Stimulated activated naive CD4-positive, alpha-beta T cell treated with Interleukin-2 at 50 U/mL for 16 hours (primary cell): Measurements from ENCODE around the gene CCDC12.

Experiments
- DNase-seq: peaks from one replicate; lab custom pipeline; 2025; lab: John Stamatoyannopoulos, UW

CCDC12 gene

GRCh38 chr3:46904303-46905212 lies 72.0 kb downstream of the CCDC12 start:
- DNase-seq: no peak

GRCh38 chr3:46903341-46904302 lies 72.9 kb downstream of the CCDC12 start:
- no peak for DNase-seq

- DNase-seq: no peak
Measured at GRCh38 chr3:46902188-46902631, 74.3 kb downstream of the CCDC12 start.

- DNase-seq: no peak
Measured at GRCh38 chr3:46901591-46902187, 74.9 kb downstream of the CCDC12 start.

GRCh38 chr3:46901061-46901460 lies 75.5 kb downstream of the CCDC12 start:
- DNase-seq: no peak

GRCh38 chr3:46900356-46900755 lies 76.2 kb downstream of the CCDC12 start:
- DNase-seq: no peak

GRCh38 chr3:46900007-46900292 lies 76.6 kb downstream of the CCDC12 start:
- DNase-seq: no peak

- DNase-seq: no peak
Measured at GRCh38 chr3:46899151-46900006, 77.2 kb downstream of the CCDC12 start.

GRCh38 chr3:46898321-46899150 lies 78.0 kb downstream of the CCDC12 start:
- DNase-seq: no peak

GRCh38 chr3:46897829-46898320 lies 78.7 kb downstream of the CCDC12 start:
- no peak for DNase-seq

- DNase-seq: no peak
Measured at GRCh38 chr3:46897031-46897430, 79.5 kb downstream of the CCDC12 start.

GRCh38 chr3:46896386-46896785 lies 80.2 kb downstream of the CCDC12 start:
- DNase-seq: no peak

- no peak for DNase-seq
Measured at GRCh38 chr3:46895761-46896160, 80.8 kb downstream of the CCDC12 start.

GRCh38 chr3:46895204-46895660 lies 81.3 kb downstream of the CCDC12 start:
- DNase-seq: peak; percentile 71

- no peak for DNase-seq
Measured at GRCh38 chr3:46894256-46894655, 82.3 kb downstream of the CCDC12 start.

- DNase-seq: no peak
Measured at GRCh38 chr3:46893763-46894162, 82.8 kb downstream of the CCDC12 start.

GRCh38 chr3:46893146-46893748 lies 83.3 kb downstream of the CCDC12 start:
- no peak for DNase-seq

GRCh38 chr3:46892285-46893145 lies 84.0 kb downstream of the CCDC12 start:
- DNase-seq: no peak

- DNase-seq: no peak
Measured at GRCh38 chr3:46891132-46891531, 85.4 kb downstream of the CCDC12 start.
